ENCODE measurements around the gene RTN4R. TPM values are rescaled to one million over a fixed set of nuclear protein-coding genes. Genes with fewer than 3 reads are reported as not detected.

The RTN4R gene
- polyA plus RNA-seq, 1 experiment: 0.16 TPM

DNA sequence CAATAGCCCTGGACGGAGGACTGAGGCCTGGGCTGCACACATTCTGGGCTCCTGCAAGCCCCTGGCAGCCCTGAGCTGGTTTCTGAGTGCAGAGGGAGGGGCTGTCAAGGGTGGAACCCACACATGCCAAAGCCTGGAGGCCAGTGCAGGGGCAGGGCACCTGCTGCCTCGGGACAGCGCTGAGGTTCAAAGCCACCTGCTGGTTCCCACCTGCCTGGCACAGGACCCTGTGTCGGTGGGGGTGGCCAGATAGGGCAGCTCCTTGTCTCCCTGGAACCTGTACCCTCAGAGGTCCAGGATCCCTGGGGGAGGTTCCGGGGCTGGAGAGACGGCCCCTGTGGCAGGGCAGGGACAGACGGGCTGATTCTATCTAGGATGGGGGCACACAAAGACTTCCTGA, 40.8 kb downstream of the RTN4R start:
- POLR2A ChIA-PET: no interaction called here
- H3K4me3 ChIP-seq (ENCODE audit: low read depth, low read length): no peak overlapping the region
- H3K27me3 ChIP-seq (ENCODE audit: control insufficient read depth, insufficient read depth, low read length): peaks cover 34% of the 10 kb centered on the region
- H3K27ac ChIP-seq (ENCODE audit: low read depth, low read length): no peak overlapping the region
- CTCF ChIA-PET: no interaction called here
- no peak for DNase-seq (ENCODE audit: low read depth, low spot score)
- H3K9me3 ChIP-seq (ENCODE audit: control insufficient read depth, insufficient read depth, low read length): peaks cover 12% of the 10 kb centered on the region
- no peak for TF ChIP-seq CTCF (IDR thresholded peaks at IDR 0.05; ENCODE audit: low read depth, low read length)

GRCh38 chr22:20226760-20227350, 41.3 kb downstream of the RTN4R start:
- H3K27me3 ChIP-seq (ENCODE audit: control insufficient read depth, insufficient read depth, low read length): peaks cover 34% of the 10 kb centered on the region
- H3K27ac ChIP-seq (ENCODE audit: low read depth, low read length): no peak overlapping the region
- POLR2A ChIA-PET: no interaction called here
- DNase-seq (ENCODE audit: low read depth, low spot score): no peak
- no peak for TF ChIP-seq CTCF (IDR thresholded peaks at IDR 0.05; ENCODE audit: low read depth, low read length)
- no peak overlapping the region for H3K4me3 ChIP-seq (ENCODE audit: low read depth, low read length)
- CTCF ChIA-PET: no interaction called here
- H3K9me3 ChIP-seq (ENCODE audit: control insufficient read depth, insufficient read depth, low read length): peaks cover 12% of the 10 kb centered on the region

GRCh38 chr22:20226077-20226716, 41.9 kb downstream of the RTN4R start:
- Histone ChIP-seq H3K27me3 (ENCODE audit: control insufficient read depth, insufficient read depth, low read length) (peaks cover 34% of the 10 kb centered on the region), H3K27ac (ENCODE audit: low read depth, low read length) (no peak overlapping the region), H3K4me3 (ENCODE audit: low read depth, low read length) (no peak overlapping the region), H3K9me3 (ENCODE audit: control insufficient read depth, insufficient read depth, low read length) (peaks cover 12% of the 10 kb centered on the region)
- ChIA-PET POLR2A (no interaction called here), CTCF (no interaction called here)
- no peak for DNase-seq (ENCODE audit: low read depth, low spot score)
- no peak for TF ChIP-seq CTCF (IDR thresholded peaks at IDR 0.05; ENCODE audit: low read depth, low read length)

DNA sequence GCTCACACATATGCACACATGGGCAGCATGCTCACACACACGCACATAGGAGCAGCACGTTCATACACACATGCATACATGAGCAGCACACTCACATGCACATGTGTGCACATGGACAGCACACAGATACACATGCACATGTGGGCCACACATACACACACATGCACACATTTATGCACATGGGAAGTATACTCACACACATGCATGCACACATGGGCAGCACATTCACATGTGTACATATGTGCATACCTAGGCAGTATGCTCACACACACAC, 42.5 kb downstream of the RTN4R start:
- ChIA-PET POLR2A (no interaction called here), CTCF (no interaction called here)
- no peak for DNase-seq (ENCODE audit: low read depth, low spot score)
- TF ChIP-seq CTCF (IDR thresholded peaks at IDR 0.05; ENCODE audit: low read depth, low read length): no peak
- Histone ChIP-seq H3K27ac (ENCODE audit: low read depth, low read length) (no peak overlapping the region), H3K27me3 (ENCODE audit: control insufficient read depth, insufficient read depth, low read length) (peaks cover 31% of the 10 kb centered on the region), H3K9me3 (ENCODE audit: control insufficient read depth, insufficient read depth, low read length) (peaks cover 12% of the 10 kb centered on the region), H3K4me3 (ENCODE audit: low read depth, low read length) (no peak overlapping the region)

- peaks cover 29% of the 10 kb centered on the region for H3K27me3 ChIP-seq (ENCODE audit: control insufficient read depth, insufficient read depth, low read length)
- POLR2A ChIA-PET: no interaction called here
Measured at GRCh38 chr22:20224917-20225692, 43.0 kb downstream of the RTN4R start.

More at GRCh38 chr22:20224917-20225692, 43.0 kb downstream of the RTN4R start:
- no peak for TF ChIP-seq CTCF (IDR thresholded peaks at IDR 0.05; ENCODE audit: low read depth, low read length)
- DNase-seq (ENCODE audit: low read depth, low spot score): no peak
- H3K27ac ChIP-seq (ENCODE audit: low read depth, low read length): no peak overlapping the region
- peaks cover 12% of the 10 kb centered on the region for H3K9me3 ChIP-seq (ENCODE audit: control insufficient read depth, insufficient read depth, low read length)
- no peak overlapping the region for H3K4me3 ChIP-seq (ENCODE audit: low read depth, low read length)
- CTCF ChIA-PET: no interaction called here

Measured in AG04450 (cell line).